IgD-negative memory B cell (primary cell): Measurements from ENCODE around the gene GPT2. TPM values are rescaled to one million over a fixed set of nuclear protein-coding genes. Genes with fewer than 3 reads are reported as not detected.
A peak's percentile ranks its signal among the peaks of the same experiment; 100 is the strongest.

Experiments used
- H3K27ac Mint-ChIP-seq, 3 donors: one replicate each; pipeline ENCODE4 v1.8.0; 2020 to 2022; ENCODE audit warnings: mild to moderate bottlenecking in 3 of 3, mixed read lengths in 3 of 3, moderate library complexity in 1 of 3
- H3K27me3 Mint-ChIP-seq: one replicate; pipeline ENCODE4 v1.8.0; 2021; ENCODE audit warnings: mixed read lengths
- H3K36me3 Mint-ChIP-seq: one replicate; pipeline ENCODE4 v1.8.0; 2020; ENCODE audit warnings: mild to moderate bottlenecking, mixed read lengths
- H3K4me1 Mint-ChIP-seq, 3 donors: one replicate each; pipeline ENCODE4 v1.8.0; 2020 to 2022; ENCODE audit warnings: mixed read lengths in 3 of 3, mild to moderate bottlenecking in 1 of 3
- H3K4me3 Mint-ChIP-seq, 4 donors: one replicate each; pipeline ENCODE4 v1.8.0; 2020 to 2022; ENCODE audit warnings: mild to moderate bottlenecking in 4 of 4, mixed read lengths in 4 of 4, moderate library complexity in 3 of 4
- H3K9me3 Mint-ChIP-seq, 3 donors: one replicate each; pipeline ENCODE4 v1.8.0; 2020 to 2021; ENCODE audit warnings: mixed read lengths in 3 of 3, mild to moderate bottlenecking in 1 of 3
- polyA plus RNA-seq: library from polyadenylated mRNA; unstranded; fragments of 300-500 nt; fragmentation: Illumina TruSeq; gene quantifications from one replicate; pipeline ENCODE4 v1.2.3, GENCODE V29; 2021

Gene GPT2
- polyA plus RNA-seq, 1 donor from 2014 or later: 5.0 TPM

DNA sequence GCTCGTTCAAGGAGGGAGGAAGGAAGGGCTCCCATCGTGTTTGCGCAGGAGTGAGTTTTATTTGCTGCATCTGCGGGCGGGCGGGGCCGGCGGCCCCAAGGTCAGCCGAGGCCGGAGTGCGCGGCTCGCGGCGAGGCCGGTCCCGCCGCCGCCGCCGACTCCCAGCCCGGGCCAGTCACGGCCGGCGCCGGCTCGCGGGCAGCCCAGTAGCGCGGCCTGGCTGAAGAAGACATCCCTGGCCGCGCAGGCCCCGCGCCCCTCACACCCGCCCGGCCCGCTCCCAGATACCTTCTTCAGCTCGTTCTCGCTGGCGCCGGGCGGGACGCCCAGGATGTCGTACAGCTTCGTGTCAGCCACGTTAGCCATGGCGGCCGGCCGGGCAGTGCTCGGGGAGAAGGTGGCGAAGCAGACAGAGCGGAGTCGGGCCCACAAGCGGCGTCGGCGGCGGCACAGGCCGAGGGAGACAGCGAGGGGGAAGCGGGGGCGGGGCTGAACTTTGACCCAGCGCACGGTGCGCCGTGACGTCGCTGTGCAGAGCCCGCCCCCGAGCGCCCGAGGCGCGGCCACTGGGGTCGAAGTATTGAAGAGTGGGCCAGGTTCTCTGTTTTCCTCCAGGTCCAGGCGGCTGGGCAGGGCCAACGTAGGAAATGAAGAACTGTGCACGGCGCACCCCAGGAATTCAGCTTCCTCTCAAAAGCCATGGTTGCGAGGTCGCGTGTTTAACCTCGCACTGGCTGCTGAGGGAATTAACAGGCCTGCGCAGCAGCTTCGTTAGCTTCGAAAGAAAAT, 89.2 kb downstream of the GPT2 start, which contains the start of gene DNAJA2:
Gene DNAJA2 (minus strand): TSS at position 468 of the 789 bp plus-strand sequence. CDS start 102 bp downstream, at position 366.
- Mint-ChIP-seq H3K27me3 (no peaks in the 10 kb centered on the region), H3K36me3 (peaks cover 6% of the 10 kb centered on the region), H3K4me3 (peak within 1 kb of the TSS; percentile 87 to 97 (median 94)), H3K9me3 (no peaks in the 10 kb centered on the region), H3K27ac (peak within 1 kb of the TSS; percentile 89 to 99 (median 98)), H3K4me1 (peaks cover 22 to 40% (median 27%) of the 10 kb centered on the region in 3 donors)

DNA sequence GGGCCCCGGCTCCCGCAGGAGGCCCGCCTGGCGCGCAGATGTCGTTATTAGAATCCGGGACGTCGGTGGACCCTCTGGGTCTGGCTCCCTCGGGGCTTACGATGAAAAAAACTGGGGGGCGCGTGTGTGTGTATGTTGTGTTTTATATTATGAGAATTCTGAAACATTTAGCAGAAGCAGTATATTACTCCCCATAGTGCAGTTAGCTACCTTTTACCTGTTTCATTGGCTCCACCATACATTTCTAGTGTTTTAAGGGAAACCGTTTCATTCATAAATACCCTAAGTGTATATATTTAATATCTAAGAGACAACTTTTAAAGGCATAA, 89.8 kb downstream of the GPT2 start:
- Mint-ChIP-seq H3K4me1 (peaks cover 22 to 40% (median 27%) of the 10 kb centered on the region in 3 donors), H3K36me3 (peaks cover 6% of the 10 kb centered on the region), H3K9me3 (no peaks in the 10 kb centered on the region)

DNA sequence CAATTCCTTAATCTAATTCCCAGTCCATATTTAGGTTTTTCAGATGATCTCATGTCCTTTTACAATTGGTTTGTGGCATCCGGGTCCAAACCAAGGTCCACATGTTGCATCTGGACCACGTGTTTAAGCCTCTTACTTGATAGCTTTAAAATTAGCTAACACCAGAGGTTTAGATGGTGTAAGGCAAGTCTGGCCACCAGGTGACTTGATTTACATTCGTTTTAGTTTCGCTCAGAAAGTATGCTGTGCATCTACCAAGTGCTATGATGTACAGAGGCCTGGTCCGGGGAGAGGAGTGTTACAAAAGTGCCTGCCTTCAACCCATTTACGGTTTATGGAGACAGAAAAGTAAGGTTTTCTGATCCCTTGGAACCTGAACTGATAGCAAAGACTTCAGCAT, 90.2 kb downstream of the GPT2 start:
- Mint-ChIP-seq H3K4me3 (peak overlapping the region; percentile 87 to 97 (median 94)), H3K27me3 (no peaks in the 10 kb centered on the region), H3K36me3 (peaks cover 6% of the 10 kb centered on the region), H3K27ac (peak overlapping the region; percentile 89 to 99 (median 98)), H3K9me3 (no peaks in the 10 kb centered on the region), H3K4me1 (peaks cover 23 to 38% (median 24%) of the 10 kb centered on the region in 3 donors)

More for the DNA sequence above, 89.8 kb downstream of the GPT2 start:
- no peaks in the 10 kb centered on the region for H3K27me3 Mint-ChIP-seq
- H3K27ac Mint-ChIP-seq: peak overlapping the region; percentile 89 to 99 (median 98)
- peak overlapping the region; percentile 87 to 97 (median 94) for H3K4me3 Mint-ChIP-seq

DNA sequence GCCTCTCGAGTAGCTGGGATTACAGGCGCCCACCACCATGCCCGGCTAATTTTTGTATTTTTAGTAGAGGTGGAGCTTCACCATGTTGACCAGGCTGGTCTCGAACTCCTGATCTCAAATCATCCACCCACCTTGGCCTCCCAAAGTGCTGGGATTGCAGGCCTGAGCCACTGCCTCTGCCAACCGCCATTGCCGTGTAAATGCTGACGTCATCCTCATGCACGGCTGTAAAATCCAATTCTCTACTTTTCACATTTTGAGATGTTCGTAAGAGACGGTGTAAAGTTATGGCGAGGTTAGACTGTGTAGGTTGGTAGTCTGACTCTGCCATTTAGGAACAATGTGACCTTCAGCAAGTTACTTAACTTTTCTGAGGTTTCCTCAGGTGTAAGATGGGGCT, 91.0 kb downstream of the GPT2 start:
- H3K4me3 Mint-ChIP-seq: no peak overlapping the region
- H3K4me1 Mint-ChIP-seq: peaks cover 23 to 33% (median 23%) of the 10 kb centered on the region in 3 donors
- no peaks in the 10 kb centered on the region for H3K9me3 Mint-ChIP-seq

DNA sequence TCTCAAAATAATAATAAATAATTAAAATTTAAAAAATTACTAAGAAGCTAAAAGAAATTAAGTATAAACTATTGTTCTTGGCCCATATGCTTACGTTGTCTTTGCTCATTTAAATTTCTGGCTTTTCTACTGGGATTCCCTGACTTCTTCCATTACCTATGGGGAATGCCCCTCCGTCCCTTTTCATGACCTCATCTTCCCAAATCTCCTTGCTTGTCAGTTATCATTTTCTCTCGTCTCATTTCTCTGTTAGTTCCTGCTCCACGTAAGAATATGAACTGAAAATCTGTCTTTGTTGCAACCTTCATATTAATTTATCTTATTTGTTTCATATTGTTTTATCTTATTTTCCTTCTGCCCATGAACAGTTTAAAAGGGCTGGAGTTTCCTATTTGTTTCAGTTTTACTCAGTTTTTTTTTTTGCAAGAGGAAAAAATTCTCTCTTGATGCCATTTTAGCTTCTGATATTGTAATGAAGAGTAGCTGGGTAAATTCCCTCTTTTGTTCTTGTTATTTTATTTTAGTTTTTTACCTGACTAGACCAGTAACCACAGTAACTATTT, 91.8 kb downstream of the GPT2 start:
- Mint-ChIP-seq H3K27ac (peak overlapping the region in 2 of 3 donors; percentile 33 to 43), H3K9me3 (no peaks in the 10 kb centered on the region), H3K27me3 (no peaks in the 10 kb centered on the region), H3K4me1 (peaks cover 21 to 29% (median 22%) of the 10 kb centered on the region in 3 donors), H3K4me3 (peak overlapping the region in 2 of 4 donors; percentile 12 to 35), H3K36me3 (peaks cover 6% of the 10 kb centered on the region)

More for the DNA sequence above, 91.0 kb downstream of the GPT2 start:
- H3K36me3 Mint-ChIP-seq: peaks cover 6% of the 10 kb centered on the region
- no peaks in the 10 kb centered on the region for H3K27me3 Mint-ChIP-seq
- H3K27ac Mint-ChIP-seq: peak overlapping the region in 2 of 3 donors; percentile 37 to 89

DNA sequence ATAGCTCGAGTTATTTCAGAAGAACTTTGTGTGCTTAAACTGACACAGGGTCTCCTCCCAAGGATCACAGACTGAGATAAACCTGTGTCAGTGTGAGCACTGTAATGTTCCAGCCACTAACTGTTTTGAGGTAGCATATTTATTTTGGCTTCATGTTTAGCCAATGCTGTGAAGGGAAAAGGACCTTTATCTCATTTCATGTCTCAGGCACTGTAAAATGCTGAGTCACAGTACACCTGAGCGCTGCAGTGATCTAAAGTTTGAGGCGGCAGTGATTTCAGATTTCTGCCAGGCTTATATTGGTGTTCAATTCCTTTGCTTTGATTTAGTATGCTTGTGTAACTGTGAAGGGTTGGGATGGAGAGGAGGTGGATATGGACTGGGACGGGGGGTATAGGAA, 92.4 kb downstream of the GPT2 start:
- H3K4me3 Mint-ChIP-seq: peak overlapping the region in 1 of 4 donors; percentile 12
- peak overlapping the region in 1 of 3 donors; percentile 33 for H3K27ac Mint-ChIP-seq
- H3K9me3 Mint-ChIP-seq: no peaks in the 10 kb centered on the region
- H3K4me1 Mint-ChIP-seq: peaks cover 17 to 26% (median 18%) of the 10 kb centered on the region in 3 donors
- no peaks in the 10 kb centered on the region for H3K27me3 Mint-ChIP-seq
- H3K36me3 Mint-ChIP-seq: peaks cover 4% of the 10 kb centered on the region

Other genes starting within 250 kb of the GPT2 start
- 81.9 TPM for gene VPS35, start 195.2 kb upstream of the GPT2 start, polyA plus RNA-seq
- 0.40 TPM for gene ORC6, start 194.7 kb upstream of the GPT2 start, polyA plus RNA-seq
- not detected for gene MYLK3, start 136.0 kb upstream of the GPT2 start, polyA plus RNA-seq
- 14.5 TPM for gene C16orf87, start 53.2 kb upstream of the GPT2 start, polyA plus RNA-seq
- 76.2 TPM for gene DNAJA2, start 89.3 kb downstream of the GPT2 start, polyA plus RNA-seq